Ascending aorta (tissue), 2 donors: Measurements from ENCODE around the gene KCNB1. TPM values are rescaled to one million over a fixed set of nuclear protein-coding genes. Genes with fewer than 3 reads are reported as not detected.

Experiments
- DNase-seq, 2 donors: peaks; one replicate each; pipeline ENCODE4 v3.0.0-alpha.2; 2019; ENCODE audit warnings: low spot score in 2 of 2
- H3K27ac ChIP-seq, 2 donors: fragments of 200-600 bp; sonication (generic); one replicate each; pipeline ENCODE4 v1.5.1; 2016 to 2017; ENCODE audit warnings: mild to moderate bottlenecking in 1 of 2
- H3K27me3 ChIP-seq: fragments of 200-600 bp; sonication (generic); one replicate; pipeline ENCODE4 v1.5.1; 2017
- H3K36me3 ChIP-seq, 2 donors: fragments of 200-600 bp; sonication (generic); one replicate each; pipeline ENCODE4 v1.5.1; 2016
- H3K4me1 ChIP-seq, 2 donors: fragments of 200-600 bp; sonication (generic); one replicate each; pipeline ENCODE4 v1.5.1; 2016 to 2017; ENCODE audit warnings: mild to moderate bottlenecking in 1 of 2
- H3K4me3 ChIP-seq, 2 donors: fragments of 200-600 bp; sonication (generic); one replicate each; pipeline ENCODE4 v1.5.1; 2016 to 2017; ENCODE audit warnings: mild to moderate bottlenecking in 1 of 2
- H3K9me3 ChIP-seq, 2 donors: fragments of 200-600 bp; sonication (generic); one replicate each; pipeline ENCODE4 v1.5.1; 2016
- intact Hi-C: fragments of 100-400 bp; cut with DNase I; formaldehyde crosslinking; loops from one replicate; pipeline ENCODE4 v1.15.1; 2023
- total RNA-seq: library from RNA; depleted of rRNA; stranded (reverse); fragments of >200 nt; gene quantifications from one replicate; pipeline ENCODE4 v1.1.0, GENCODE V29; 2016
- TF ChIP-seq, protein P1 (sequence below), 3 experiments: fragments of 200-600 bp in 2 of 3; fragments of 450-650 bp in 1 of 3; sonication (generic) in 2 of 3; IDR thresholded peaks; one replicate each; pipeline ENCODE4 v1.5.1; 2016 to 2019; ENCODE audit warnings: antibody characterized with exemption in 3 of 3, mild to moderate bottlenecking in 1 of 3, moderate library complexity in 1 of 3

Gene KCNB1
- total RNA-seq, 1 donor from 2014 or later, result not detected

DNA sequence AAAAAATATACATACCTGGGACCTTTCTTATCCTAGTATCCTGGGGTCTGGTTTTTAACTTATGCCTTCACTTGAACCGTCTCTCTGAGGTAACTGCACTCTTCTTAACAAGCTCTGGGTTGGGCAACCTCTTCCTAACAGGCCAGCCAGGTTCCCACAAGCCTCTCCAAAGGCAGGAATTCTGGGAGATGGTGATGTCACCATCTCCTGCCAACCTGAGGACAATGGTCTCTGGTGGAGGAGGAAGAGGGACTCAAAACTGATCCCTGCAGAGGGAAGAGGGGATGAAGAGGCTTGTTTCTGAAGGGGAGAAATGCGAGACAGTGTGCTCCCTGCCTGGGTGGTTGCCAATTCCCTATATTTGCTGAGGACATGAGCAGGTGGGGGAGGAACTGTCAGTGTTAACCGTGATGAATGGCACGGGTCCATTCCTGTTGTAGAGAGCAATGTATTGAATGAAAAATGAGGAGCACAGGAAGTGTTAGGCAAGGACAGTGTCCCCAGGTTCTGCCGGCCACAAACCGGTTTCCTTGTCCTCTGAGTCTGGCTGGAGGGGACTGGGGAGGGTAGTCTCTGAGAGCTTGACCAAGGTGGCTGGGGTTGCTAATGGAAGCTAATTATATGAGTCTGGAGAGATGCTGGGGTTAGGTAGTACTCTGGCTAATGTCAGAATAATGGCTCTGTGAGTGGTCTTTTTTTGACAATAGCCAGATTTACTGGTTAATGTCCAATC, 95.5 kb downstream of the KCNB1 start:
- H3K36me3 ChIP-seq, result no peaks in the 10 kb centered on the region
- H3K27ac ChIP-seq, result no peak overlapping the region
- intact Hi-C loops, result no loop called here
- TF ChIP-seq, protein P1, sequence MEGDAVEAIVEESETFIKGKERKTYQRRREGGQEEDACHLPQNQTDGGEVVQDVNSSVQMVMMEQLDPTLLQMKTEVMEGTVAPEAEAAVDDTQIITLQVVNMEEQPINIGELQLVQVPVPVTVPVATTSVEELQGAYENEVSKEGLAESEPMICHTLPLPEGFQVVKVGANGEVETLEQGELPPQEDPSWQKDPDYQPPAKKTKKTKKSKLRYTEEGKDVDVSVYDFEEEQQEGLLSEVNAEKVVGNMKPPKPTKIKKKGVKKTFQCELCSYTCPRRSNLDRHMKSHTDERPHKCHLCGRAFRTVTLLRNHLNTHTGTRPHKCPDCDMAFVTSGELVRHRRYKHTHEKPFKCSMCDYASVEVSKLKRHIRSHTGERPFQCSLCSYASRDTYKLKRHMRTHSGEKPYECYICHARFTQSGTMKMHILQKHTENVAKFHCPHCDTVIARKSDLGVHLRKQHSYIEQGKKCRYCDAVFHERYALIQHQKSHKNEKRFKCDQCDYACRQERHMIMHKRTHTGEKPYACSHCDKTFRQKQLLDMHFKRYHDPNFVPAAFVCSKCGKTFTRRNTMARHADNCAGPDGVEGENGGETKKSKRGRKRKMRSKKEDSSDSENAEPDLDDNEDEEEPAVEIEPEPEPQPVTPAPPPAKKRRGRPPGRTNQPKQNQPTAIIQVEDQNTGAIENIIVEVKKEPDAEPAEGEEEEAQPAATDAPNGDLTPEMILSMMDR (IDR thresholded peaks at IDR 0.05), result no peak
- no peak overlapping the region for H3K4me3 ChIP-seq
- no peaks in the 10 kb centered on the region for H3K27me3 ChIP-seq
- DNase-seq, result no peak
- no peaks in the 10 kb centered on the region for H3K9me3 ChIP-seq
- H3K4me1 ChIP-seq, result no peaks in the 10 kb centered on the region

DNA sequence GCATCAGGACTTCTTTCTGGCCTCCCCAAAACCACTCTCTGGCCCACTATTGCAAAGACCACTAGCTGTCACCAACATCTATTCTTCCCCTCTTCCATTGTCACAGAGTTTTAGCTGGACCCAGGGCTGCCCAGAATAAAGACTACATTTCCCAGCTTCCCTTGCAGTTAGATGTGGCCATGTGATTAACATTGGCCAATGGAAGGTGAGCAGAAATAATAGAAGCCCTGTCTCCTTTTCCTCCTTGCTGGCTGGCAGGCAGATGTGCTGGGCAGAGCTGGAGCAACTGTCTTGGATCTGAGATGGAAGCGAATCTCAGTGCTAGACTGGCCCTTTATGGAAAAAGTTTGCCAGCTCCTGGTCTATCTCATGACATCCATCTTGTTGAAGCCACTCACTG, 97.0 kb downstream of the KCNB1 start:
- DNase-seq, result no peak
- H3K36me3 ChIP-seq, result no peaks in the 10 kb centered on the region
- H3K27me3 ChIP-seq, result no peaks in the 10 kb centered on the region
- H3K4me1 ChIP-seq, result peaks cover 0 to 7% of the 10 kb centered on the region in 2 donors
- TF ChIP-seq, protein P1 (IDR thresholded peaks at IDR 0.05), result no peak
- H3K4me3 ChIP-seq, result no peak overlapping the region
- no peak overlapping the region for H3K27ac ChIP-seq
- H3K9me3 ChIP-seq, result no peaks in the 10 kb centered on the region
- intact Hi-C loops, result loop anchor here (2.0 kb wide), 1 partner anchor 99 kb away; no protein-coding TSS in a partner anchor

DNA sequence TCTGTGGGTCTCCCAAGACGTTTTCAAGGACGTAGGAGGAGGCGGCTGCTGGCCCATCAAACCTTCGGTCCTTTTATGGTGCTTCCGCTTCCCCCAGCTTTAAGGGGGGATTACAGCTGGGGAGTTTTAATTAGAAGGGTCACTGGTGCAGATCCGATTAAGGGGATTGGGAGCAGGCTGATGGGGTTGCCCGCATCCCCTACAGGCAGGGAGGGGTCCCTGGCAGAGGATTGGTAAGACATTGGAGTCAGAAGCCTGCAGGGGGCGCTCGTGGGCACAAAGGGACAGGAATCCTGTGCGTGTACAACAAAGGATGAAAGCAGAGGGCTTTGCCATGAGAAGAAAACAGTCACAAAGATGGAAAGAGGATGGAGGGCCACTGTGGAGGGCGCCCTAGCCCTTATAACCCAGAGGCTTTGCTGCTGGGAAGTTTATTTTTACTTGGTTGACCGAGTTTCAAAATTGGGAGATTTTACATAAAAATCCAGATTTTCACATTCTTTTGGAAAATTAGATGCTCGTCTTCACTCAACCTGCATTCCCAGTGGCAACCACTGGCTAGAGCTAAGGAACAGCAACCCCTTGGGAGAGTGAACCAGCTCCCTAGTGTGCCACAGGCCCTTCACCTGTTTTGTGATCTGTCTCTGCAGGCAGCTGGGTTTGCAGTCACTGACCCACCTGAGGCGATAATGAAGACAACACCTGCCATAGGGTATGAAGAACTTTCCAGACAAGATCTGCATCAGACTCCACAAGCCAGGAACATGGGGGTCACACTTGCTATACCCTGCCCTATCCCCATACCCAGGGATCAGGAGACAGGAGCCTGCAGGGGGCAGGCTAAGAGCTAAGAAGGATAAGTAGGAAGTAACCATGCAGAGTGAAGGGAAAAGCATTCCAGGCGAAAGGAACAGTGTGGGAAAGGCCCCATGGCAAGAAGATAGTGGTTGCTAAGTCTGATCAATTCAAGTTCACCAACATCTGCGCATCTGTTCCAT, 97.7 kb downstream of the KCNB1 start:
- Histone ChIP-seq H3K36me3 (no peaks in the 10 kb centered on the region), H3K9me3 (no peaks in the 10 kb centered on the region), H3K27me3 (no peaks in the 10 kb centered on the region), H3K4me1 (peaks cover 0 to 8% of the 10 kb centered on the region in 2 donors), H3K27ac (no peak overlapping the region), H3K4me3 (no peak overlapping the region)
- TF ChIP-seq, protein P1 (IDR thresholded peaks at IDR 0.05), result peak; percentile 41 to 63 (median 55)
- intact Hi-C loops, result loop anchor here (2.0 kb wide), 1 partner anchor 100 kb away; no protein-coding TSS in a partner anchor
- DNase-seq, result peak in 1 of 2 donors; percentile 68

DNA sequence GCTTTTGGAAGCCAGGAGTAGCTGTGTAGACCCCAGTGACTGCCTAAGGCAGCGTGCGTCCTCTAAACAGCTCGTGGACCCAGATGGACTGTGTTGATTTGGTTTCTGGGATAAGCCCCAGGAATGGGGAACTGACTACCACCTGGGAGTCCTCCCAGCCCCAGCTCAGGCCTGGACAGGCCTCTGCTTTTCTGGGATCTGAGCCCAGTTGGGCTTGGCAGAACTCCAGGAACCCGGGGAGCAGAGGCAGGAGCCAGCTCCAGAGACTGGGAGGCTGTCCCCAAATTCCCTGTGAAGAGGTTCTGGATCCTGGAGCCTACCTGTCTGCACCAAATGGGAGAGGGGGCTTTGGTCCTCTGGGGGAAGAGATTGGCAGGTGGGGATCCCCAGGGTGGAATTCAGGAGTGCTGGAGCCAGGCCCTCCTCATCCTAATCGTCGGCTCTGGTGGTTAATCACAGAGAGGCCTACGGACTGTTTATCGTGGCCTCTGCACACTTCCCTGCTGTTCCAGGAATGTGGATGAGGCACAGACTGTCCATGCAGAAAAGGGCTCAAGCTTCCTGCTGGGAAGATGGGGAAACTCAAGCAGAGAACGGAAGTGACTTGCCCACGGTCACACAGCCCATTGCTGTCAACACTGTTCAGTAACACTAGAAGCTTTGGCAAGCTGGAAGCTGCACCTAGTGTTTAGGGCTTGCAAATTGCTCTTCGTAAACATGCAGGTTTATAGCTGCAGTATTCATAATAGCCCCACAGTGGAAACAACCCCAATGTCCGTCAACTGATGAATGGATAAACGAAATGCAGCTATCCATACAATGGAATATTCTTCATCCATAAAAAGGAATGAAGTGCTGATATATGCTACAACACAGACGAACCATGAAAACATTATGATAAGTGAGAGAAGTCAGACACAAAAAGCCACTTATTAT, 100.6 kb downstream of the KCNB1 start:
- Histone ChIP-seq H3K4me1 (peaks cover 0 to 8% of the 10 kb centered on the region in 2 donors), H3K27ac (no peak overlapping the region), H3K27me3 (no peaks in the 10 kb centered on the region), H3K36me3 (no peaks in the 10 kb centered on the region), H3K9me3 (no peaks in the 10 kb centered on the region), H3K4me3 (no peak overlapping the region)
- TF ChIP-seq, protein P1 (IDR thresholded peaks at IDR 0.05), result no peak
- intact Hi-C loops, result no loop called here
- DNase-seq, result peak; percentile 18 to 77

DNA sequence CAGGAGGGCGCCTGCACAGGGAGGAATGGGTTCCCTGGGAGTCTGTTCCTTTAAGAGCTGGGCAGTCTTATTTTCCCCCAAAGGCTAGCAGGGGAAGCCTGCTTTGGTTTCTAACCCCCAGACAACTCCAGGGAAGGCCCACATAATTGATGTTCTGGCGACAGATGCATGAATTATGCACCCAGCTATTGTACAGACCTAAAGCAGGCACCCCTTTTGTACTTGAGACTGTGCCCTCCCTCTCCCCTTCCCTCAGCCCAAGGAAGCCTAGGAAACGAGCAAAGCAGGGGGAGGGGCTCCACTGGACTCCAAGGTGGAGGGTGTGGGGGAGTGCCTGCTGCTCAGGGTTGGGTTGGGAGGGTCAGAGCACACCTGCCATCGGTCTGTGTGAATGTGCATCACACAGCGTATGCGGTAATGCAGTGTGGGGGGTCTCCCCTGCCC, 102.1 kb downstream of the KCNB1 start:
- Histone ChIP-seq H3K4me3 (no peak overlapping the region), H3K27ac (no peak overlapping the region), H3K4me1 (peaks cover 0 to 8% of the 10 kb centered on the region in 2 donors), H3K9me3 (no peaks in the 10 kb centered on the region), H3K27me3 (no peaks in the 10 kb centered on the region), H3K36me3 (no peaks in the 10 kb centered on the region)
- intact Hi-C loops, result no loop called here
- DNase-seq, result no peak
- TF ChIP-seq, protein P1 (IDR thresholded peaks at IDR 0.05), result no peak
